AG08395 (cell line): ENCODE results near the gene AIF1L.

ENCODE experiments used
- DNase-seq: peaks from one replicate; pipeline ENCODE4 v3.0.0; 2012; ENCODE audit warnings: mixed read lengths, low spot score

The AIF1L gene

GRCh38 chr9:131078427-131079366, 17.6 kb upstream of the AIF1L start:
- no peak for DNase-seq

- no peak for DNase-seq
Observed at GRCh38 chr9:131080589-131080988, 15.7 kb upstream of the AIF1L start.

DNA sequence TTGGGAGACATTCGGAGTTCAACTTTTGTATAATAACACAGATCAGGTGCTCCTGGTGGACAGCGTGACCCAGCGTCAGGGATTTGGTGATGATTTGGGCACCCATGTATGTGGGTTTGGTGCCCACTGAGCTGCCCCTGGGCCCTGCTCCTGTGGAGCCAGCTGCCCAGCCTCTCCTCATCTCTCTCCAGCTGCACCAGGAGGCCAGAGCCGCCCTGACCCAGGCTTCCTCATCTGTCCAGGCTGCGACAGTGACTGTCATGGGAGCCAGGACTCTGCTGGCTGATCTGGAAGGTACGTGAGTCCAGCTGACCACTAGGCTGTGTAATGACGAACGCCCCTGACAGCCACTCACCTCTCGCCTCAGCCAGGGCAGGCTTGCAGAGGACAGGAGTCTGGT, 14.5 kb upstream of the AIF1L start:
- no peak for DNase-seq

DNA sequence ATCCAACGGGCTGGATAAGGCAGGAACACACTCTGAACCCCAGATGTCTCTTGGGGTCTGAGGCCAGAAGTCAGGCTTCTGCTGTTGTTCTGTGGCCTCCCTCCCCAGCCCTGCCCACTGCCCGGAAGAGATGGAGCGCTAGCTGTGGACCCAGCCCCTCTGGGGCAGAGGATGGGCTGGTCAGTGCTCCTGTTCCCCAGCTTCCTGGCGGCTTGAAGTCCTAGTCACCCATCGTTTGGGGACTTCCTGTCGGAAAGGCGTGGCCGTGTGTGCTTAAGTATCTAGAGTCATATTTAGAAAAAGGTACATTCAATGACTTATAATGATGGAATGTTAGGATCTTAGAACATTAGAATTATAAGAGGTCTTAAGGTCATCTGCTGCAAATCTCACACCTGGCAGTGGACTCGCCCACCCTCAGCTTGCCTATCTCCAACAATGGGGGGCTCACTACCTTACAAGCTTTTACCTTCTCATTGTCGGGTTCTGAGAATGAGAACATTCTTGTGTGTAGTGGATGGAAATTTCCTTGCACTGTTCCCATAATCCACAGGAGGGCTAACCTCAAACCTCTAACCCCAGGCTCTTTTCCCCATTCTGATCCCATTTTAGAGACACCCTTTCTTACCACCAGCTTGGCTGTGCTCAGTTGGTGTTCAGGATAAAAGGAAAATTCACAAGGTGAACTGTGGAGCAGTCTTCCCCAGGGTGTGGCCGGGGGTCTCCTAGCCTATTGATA, 13.4 kb upstream of the AIF1L start:
- no peak for DNase-seq

GRCh38 chr9:131084661-131085369, 11.5 kb upstream of the AIF1L start:
- no peak for DNase-seq

- no peak for DNase-seq
Observed at GRCh38 chr9:131085370-131086122, 10.8 kb upstream of the AIF1L start.

GRCh38 chr9:131087354-131087893, 8.9 kb upstream of the AIF1L start:
- no peak for DNase-seq

GRCh38 chr9:131090025-131090787, 6.1 kb upstream of the AIF1L start:
- DNase-seq = no peak

DNA sequence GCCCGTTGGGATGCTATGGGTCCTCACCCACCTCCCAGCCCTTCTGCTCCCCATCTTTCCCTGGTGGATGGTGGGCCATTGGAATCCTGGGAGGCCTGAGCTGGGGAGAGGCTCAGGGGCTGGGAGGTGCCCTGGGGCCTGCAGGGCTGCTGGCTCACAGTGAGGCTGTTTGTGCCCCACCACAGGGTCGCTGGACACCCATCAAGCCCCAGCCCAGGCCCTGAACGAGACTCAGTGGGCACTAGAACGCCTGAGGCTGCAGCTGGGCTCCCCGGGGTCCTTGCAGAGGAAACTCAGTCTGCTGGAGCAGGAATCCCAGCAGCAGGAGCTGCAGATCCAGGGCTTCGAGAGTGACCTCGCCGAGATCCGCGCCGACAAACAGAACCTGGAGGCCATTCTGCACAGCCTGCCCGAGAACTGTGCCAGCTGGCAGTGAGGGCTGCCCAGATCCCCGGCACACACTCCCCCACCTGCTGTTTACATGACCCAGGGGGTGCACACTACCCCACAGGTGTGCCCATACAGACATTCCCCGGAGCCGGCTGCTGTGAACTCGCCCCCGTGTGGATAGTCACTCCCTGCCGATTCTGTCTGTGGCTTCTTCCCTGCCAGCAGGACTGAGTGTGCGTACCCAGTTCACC, 4.9 kb upstream of the AIF1L start:
- no peak for DNase-seq

DNA sequence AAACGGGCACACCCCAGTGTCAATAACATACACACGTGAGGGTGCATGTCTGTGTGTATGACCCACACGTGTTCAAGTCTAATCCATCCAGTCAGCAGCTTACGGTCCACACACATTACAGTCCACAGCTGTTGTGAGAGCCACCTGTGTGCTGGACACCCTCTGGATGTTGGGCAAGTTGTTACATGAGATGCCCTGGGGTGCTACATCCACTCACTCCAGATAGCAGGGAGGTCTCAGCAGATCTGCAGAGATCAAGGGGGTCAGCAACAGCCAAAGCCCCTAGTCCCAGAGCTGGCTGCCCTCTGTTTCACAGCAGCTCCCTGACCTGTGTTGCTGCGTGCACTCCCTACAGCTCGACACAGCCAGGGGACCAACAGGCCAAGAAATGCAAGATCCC, 4.3 kb upstream of the AIF1L start:
- DNase-seq = no peak

DNA sequence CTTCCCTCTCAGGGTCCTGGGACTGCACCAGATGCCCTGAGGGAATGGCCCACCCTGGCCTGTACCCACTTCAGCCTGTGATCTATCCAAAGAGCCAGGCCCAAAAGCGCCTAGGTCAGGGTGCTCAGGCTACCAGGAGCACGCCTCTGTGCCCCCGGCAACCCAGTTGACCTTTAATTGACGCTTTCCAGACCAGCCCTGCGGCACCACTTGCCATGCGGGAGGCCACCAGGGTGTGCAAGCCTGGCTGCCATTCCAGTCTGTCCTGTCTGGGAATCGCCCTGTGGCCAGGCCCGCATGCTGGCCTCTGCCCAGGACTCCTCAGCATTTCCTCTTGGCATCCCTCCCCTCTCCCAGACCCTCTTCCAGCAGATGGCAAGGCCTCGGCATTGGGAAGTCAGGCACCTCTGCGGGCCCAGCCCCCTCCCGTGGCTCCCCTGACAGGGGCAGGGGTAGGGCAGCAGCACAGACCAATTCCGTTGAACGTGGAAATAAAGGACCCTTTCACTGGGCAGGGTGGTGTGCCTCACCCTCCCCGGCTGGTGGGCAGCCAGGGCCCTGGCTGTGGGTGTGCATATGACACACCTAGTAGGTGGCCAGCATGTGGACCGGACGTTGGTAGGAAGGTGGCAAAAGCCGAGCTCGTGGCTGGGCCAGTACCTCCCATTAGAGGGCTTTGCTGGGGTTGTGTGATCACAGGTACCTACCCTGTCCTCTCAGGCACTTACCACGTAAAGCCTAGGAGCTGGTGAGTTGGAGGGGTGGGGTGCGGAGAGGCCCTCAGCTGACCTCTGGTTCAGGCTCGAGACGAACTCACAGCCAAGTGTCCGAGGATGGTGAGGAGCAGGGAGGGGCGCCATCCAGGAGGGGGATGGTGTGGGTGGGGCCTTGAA, 3.5 kb upstream of the AIF1L start:
- DNase-seq = no peak

GRCh38 chr9:131094015-131094414, 2.3 kb upstream of the AIF1L start:
- no peak for DNase-seq

- peak; percentile 90 for DNase-seq
Observed at GRCh38 chr9:131094622-131095021, 1.7 kb upstream of the AIF1L start.

GRCh38 chr9:131095666-131096268, 564 bp upstream of the AIF1L start:
- peak; percentile 31 for DNase-seq

DNA sequence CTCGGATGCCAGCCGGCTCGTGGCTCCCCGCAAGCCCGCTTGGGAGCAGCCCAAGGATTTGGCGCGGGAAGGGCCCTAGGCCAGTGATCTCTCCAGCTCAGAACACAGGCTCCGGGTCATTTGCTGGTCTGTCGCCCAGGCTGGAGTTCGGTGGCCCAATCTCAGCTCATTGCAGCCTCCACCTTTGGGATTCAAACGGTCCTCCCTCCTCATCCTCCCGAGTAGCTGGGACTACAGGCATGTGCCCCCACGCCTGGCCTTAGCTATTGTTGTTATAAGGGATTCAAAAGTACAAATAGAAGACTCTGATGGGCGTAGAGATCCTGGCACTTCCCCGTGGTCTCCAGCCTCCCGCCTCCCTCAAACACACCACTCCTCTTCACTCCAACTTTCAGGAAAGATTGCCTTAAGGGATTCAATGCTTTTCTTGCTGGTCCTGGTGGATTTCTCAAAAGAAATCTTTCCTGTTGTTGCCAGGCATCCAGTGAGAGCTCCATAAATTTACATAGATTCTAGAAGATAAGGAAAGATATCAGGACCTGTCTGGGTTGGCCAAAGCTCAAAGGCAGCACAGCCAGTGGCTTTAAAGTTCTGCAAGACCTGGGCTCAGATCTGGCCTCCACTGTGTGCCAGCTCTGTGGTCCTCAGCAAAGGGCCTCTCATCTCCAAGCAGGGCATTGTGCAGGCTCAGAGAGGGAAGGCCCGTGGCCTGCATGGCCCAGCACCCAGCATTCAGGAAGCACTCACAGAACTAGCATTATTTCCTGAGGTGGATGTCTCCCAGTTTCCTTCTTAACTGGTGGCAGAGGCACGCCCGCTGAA, 1.0 kb downstream of the AIF1L start:
- no peak for DNase-seq

DNA sequence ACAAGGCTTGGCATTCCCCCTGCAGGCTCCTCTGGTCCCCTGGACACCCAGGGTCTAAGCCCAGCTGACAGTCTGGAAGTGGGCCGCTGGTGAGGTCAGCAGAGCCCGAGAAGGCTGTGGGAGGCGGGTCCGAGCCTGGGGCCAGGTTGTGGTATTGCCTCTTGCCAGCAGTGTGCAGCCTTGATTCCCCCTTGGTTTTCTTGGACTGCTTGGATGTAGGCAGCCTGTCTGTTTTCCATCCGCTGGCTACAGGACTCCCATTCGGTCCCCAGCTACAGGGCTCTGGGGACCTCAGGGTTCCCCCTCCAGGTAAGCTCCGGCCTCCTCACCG, 1.6 kb downstream of the AIF1L start:
- DNase-seq = no peak

GRCh38 chr9:131098391-131099101, 2.2 kb downstream of the AIF1L start:
- no peak for DNase-seq
